ENCODE results near the gene NOX4. TPM values are rescaled to one million over a fixed set of nuclear protein-coding genes. Genes with fewer than 3 reads are reported as not detected.

NOX4 gene
- total RNA-seq, 2 donors from 2014 or later = 2.7 to 6.0 TPM

DNA sequence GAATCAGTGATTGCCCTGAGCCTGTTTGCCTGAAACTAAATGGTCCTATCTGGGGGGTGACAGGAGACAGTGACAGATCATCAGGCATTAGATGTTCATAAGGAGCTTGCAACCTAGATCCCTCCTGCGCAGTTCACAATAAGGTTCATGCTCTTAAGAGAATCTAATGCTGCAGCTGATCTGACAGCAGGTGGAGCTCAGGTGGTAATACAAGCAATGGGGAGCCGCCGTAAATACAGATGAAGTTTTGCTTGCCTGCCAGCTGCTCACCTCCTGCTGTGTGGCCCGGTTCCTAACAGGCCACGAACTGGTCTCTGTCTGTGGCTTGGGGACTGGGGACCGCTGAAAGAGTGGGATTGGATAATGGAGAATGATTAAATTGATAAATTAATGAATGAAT, 14.0 kb downstream of the NOX4 start:
- Mint-ChIP-seq H3K27ac (no peak overlapping the region), H3K4me1 (peaks cover 4% of the 10 kb centered on the region), H3K27me3 (ENCODE audit: insufficient read depth) (no peaks in the 10 kb centered on the region), H3K4me3 (no peak overlapping the region), H3K36me3 (ENCODE audit: low read depth) (no peaks in the 10 kb centered on the region), H3K9me3 (no peaks in the 10 kb centered on the region)
- Histone ChIP-seq H3K4me3 (ENCODE audit: low read length) (no peak overlapping the region), H3K9ac (ENCODE audit: extremely low read depth, low read length, poor library complexity, severe bottlenecking) (no peak overlapping the region), H3K36me3 (ENCODE audit: control insufficient read depth, insufficient read depth, low read length) (no peaks in the 10 kb centered on the region), H3K27ac (ENCODE audit: low read depth, low read length) (no peak overlapping the region), H3K27me3 (ENCODE audit: control insufficient read depth, insufficient read depth, low read length, poor library complexity, severe bottlenecking) (no peaks in the 10 kb centered on the region), H3K9me3 (ENCODE audit: control insufficient read depth, low read length) (no peaks in the 10 kb centered on the region), H3K4me1 (ENCODE audit: control insufficient read depth, insufficient read depth, low read length) (no peaks in the 10 kb centered on the region)
- DNase-seq = peak; percentile 79
- 49 to 63% methylated on average over 6 of the region's 6 CpGs for WGBS, 2 experiments (ENCODE audit: insufficient coverage in 1 of 2, insufficient read length in 1 of 2)
- TF ChIP-seq, protein P1, sequence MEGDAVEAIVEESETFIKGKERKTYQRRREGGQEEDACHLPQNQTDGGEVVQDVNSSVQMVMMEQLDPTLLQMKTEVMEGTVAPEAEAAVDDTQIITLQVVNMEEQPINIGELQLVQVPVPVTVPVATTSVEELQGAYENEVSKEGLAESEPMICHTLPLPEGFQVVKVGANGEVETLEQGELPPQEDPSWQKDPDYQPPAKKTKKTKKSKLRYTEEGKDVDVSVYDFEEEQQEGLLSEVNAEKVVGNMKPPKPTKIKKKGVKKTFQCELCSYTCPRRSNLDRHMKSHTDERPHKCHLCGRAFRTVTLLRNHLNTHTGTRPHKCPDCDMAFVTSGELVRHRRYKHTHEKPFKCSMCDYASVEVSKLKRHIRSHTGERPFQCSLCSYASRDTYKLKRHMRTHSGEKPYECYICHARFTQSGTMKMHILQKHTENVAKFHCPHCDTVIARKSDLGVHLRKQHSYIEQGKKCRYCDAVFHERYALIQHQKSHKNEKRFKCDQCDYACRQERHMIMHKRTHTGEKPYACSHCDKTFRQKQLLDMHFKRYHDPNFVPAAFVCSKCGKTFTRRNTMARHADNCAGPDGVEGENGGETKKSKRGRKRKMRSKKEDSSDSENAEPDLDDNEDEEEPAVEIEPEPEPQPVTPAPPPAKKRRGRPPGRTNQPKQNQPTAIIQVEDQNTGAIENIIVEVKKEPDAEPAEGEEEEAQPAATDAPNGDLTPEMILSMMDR (conservative IDR thresholded peaks at IDR 0.05) = peak; percentile 39

DNA sequence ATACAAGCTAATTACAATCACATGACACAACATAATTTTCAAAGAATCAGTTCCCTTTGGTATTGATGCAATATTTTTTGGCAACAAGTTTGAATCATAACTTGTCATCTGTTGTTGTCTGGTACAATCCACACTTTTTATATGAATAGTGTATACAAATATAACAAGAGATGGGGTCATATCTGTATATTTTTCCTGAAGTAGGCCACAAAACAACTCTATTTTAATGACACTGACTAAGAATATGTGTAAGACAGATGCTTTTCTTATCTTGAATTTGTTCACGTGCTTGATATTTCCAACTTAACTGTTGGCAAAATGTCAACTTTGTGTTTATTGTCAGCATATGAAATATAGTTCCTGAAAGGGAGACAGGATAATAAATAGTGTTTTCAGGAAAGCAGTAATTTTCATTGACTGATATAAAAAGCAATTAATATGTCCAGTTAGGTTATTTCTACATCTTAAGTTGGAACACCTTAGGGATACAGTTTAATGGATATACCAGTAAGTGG, 27.9 kb downstream of the NOX4 start:
- no peak overlapping the region for H3K27ac Mint-ChIP-seq
- H3K4me3 Mint-ChIP-seq = no peak overlapping the region
- no peaks in the 10 kb centered on the region for H3K9me3 ChIP-seq (ENCODE audit: control insufficient read depth, low read length)
- no peak overlapping the region for H3K9ac ChIP-seq (ENCODE audit: extremely low read depth, low read length, poor library complexity, severe bottlenecking)
- no peaks in the 10 kb centered on the region for H3K36me3 ChIP-seq (ENCODE audit: control insufficient read depth, insufficient read depth, low read length)
- no peaks in the 10 kb centered on the region for H3K27me3 Mint-ChIP-seq (ENCODE audit: insufficient read depth)
- H3K27ac ChIP-seq (ENCODE audit: low read depth, low read length) = no peak overlapping the region
- H3K4me3 ChIP-seq (ENCODE audit: low read length) = no peak overlapping the region
- no peaks in the 10 kb centered on the region for H3K4me1 ChIP-seq (ENCODE audit: control insufficient read depth, insufficient read depth, low read length)
- no peaks in the 10 kb centered on the region for H3K27me3 ChIP-seq (ENCODE audit: control insufficient read depth, insufficient read depth, low read length, poor library complexity, severe bottlenecking)
- TF ChIP-seq, protein P1 (conservative IDR thresholded peaks at IDR 0.05) = no peak
- H3K4me1 Mint-ChIP-seq = no peaks in the 10 kb centered on the region
- 88 to 95% methylated on average over 1 of the region's 1 CpG for WGBS, 2 experiments (ENCODE audit: insufficient coverage in 1 of 2, insufficient read length in 1 of 2)
- no peaks in the 10 kb centered on the region for H3K36me3 Mint-ChIP-seq (ENCODE audit: low read depth)
- H3K9me3 Mint-ChIP-seq = peaks cover 5% of the 10 kb centered on the region
- no peak for DNase-seq

DNA sequence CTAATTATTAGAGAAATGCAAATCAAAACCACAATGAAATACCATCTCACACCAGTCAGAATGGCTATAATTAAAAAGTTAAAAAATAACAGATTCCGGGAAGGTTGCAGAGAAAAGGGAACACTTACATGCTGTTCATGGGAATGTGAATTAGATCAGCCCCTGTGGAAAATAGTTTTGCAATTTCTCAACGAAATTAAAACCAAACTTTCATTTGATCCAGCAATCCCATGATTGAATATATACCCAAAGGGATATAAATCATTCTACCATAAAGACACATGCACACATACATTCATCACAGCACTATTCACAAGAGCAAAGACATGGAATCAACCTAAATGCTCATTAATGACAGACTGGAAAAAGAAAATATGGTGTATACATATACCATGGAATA, 32.5 kb downstream of the NOX4 start:
- Histone ChIP-seq H3K36me3 (ENCODE audit: control insufficient read depth, insufficient read depth, low read length) (no peaks in the 10 kb centered on the region), H3K4me3 (ENCODE audit: low read length) (no peak overlapping the region), H3K9me3 (ENCODE audit: control insufficient read depth, low read length) (no peaks in the 10 kb centered on the region), H3K4me1 (ENCODE audit: control insufficient read depth, insufficient read depth, low read length) (no peaks in the 10 kb centered on the region), H3K9ac (ENCODE audit: extremely low read depth, low read length, poor library complexity, severe bottlenecking) (no peak overlapping the region), H3K27ac (ENCODE audit: low read depth, low read length) (no peak overlapping the region), H3K27me3 (ENCODE audit: control insufficient read depth, insufficient read depth, low read length, poor library complexity, severe bottlenecking) (no peaks in the 10 kb centered on the region)
- Mint-ChIP-seq H3K27me3 (ENCODE audit: insufficient read depth) (no peaks in the 10 kb centered on the region), H3K4me3 (no peak overlapping the region), H3K36me3 (ENCODE audit: low read depth) (no peaks in the 10 kb centered on the region), H3K27ac (no peak overlapping the region), H3K4me1 (no peaks in the 10 kb centered on the region), H3K9me3 (peaks cover 5% of the 10 kb centered on the region)
- WGBS, 2 experiments (ENCODE audit: insufficient coverage in 1 of 2, insufficient read length in 1 of 2) = 79 to 88% methylated on average over 2 of the region's 2 CpGs
- TF ChIP-seq, protein P1 (conservative IDR thresholded peaks at IDR 0.05) = no peak
- no peak for DNase-seq

All from endodermal cell (in vitro differentiated cells).